ENCODE results near the gene KCNA10.

DNA sequence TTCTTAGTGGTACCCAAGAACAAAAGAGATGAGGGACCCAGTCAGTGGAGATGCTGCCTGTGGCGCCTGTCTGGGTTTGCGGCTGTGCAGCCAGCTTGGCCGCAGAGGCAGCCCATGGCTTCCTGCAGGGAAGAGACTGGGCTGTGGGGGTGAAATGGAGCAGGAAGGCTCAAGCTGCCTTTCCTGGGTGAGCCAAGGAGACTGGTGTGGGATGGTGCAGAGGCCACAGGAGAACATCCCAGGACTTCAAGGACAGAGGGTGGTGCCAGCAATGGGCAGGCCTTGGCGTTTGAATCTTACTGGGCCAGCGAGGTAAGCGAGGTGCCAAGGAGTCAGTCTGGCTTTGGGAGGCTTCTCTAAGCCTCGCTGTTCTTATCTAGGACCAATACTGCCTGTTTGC, 26.4 kb downstream of the KCNA10 start:
- no peak for TF ChIP-seq EZH2 (IDR thresholded peaks at IDR 0.05)
- TF ChIP-seq, protein P1, sequence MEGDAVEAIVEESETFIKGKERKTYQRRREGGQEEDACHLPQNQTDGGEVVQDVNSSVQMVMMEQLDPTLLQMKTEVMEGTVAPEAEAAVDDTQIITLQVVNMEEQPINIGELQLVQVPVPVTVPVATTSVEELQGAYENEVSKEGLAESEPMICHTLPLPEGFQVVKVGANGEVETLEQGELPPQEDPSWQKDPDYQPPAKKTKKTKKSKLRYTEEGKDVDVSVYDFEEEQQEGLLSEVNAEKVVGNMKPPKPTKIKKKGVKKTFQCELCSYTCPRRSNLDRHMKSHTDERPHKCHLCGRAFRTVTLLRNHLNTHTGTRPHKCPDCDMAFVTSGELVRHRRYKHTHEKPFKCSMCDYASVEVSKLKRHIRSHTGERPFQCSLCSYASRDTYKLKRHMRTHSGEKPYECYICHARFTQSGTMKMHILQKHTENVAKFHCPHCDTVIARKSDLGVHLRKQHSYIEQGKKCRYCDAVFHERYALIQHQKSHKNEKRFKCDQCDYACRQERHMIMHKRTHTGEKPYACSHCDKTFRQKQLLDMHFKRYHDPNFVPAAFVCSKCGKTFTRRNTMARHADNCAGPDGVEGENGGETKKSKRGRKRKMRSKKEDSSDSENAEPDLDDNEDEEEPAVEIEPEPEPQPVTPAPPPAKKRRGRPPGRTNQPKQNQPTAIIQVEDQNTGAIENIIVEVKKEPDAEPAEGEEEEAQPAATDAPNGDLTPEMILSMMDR (IDR thresholded peaks at IDR 0.05 in 2 of 3, conservative IDR thresholded peaks at IDR 0.05 in 1 of 3; ENCODE audit: borderline replicate concordance in 1 of 3, insufficient read depth in 1 of 3, low read depth in 2 of 3, low read length in 2 of 3) = no peak
